ENCODE data around the gene TCF7.

Gene TCF7

GRCh38 chr5:134113902-134114875, at the start of gene TCF7:
Gene TCF7 (plus strand): TSS chr5:134114681. CDS start chr5:134114907, 226 bp downstream.
- Mint-ChIP-seq H3K4me3 (peak within 1 kb of the TSS; percentile 94), H3K9me3 (no peaks in the 10 kb centered on the region), H3K36me3 (peaks cover 7% of the 10 kb centered on the region), H3K27ac (peak within 1 kb of the TSS; percentile 92), H3K27me3 (no peaks in the 10 kb centered on the region), H3K4me1 (peaks cover 69% of the 10 kb centered on the region)

GRCh38 chr5:134069553-134069952, 44.9 kb upstream of the TCF7 start:
- H3K9me3 Mint-ChIP-seq, result no peaks in the 10 kb centered on the region
- H3K4me3 Mint-ChIP-seq, result peak overlapping the region; percentile 63
- H3K27me3 Mint-ChIP-seq, result no peaks in the 10 kb centered on the region
- peak overlapping the region; percentile 99 for H3K27ac Mint-ChIP-seq
- peaks cover 73% of the 10 kb centered on the region for H3K4me1 Mint-ChIP-seq
- H3K36me3 Mint-ChIP-seq, result peaks cover 2% of the 10 kb centered on the region

- H3K4me3 Mint-ChIP-seq, result peak overlapping the region; percentile 88
- peaks cover 84% of the 10 kb centered on the region for H3K4me1 Mint-ChIP-seq
- H3K27me3 Mint-ChIP-seq, result no peaks in the 10 kb centered on the region
- H3K36me3 Mint-ChIP-seq, result peaks cover 2% of the 10 kb centered on the region
- no peaks in the 10 kb centered on the region for H3K9me3 Mint-ChIP-seq
- H3K27ac Mint-ChIP-seq, result peak overlapping the region; percentile 98
These were observed 43.5 kb upstream of the TCF7 start for GRCh38 chr5:134070725-134071613.

GRCh38 chr5:134071614-134072207, 42.8 kb upstream of the TCF7 start:
- Mint-ChIP-seq H3K27me3 (no peaks in the 10 kb centered on the region), H3K4me1 (peaks cover 87% of the 10 kb centered on the region), H3K27ac (peak overlapping the region; percentile 98), H3K9me3 (no peaks in the 10 kb centered on the region), H3K4me3 (peak overlapping the region; percentile 88), H3K36me3 (peaks cover 2% of the 10 kb centered on the region)

GRCh38 chr5:134072471-134073210, 41.8 kb upstream of the TCF7 start:
- no peaks in the 10 kb centered on the region for H3K27me3 Mint-ChIP-seq
- peaks cover 86% of the 10 kb centered on the region for H3K4me1 Mint-ChIP-seq
- H3K27ac Mint-ChIP-seq, result peak overlapping the region; percentile 98
- peak overlapping the region; percentile 88 for H3K4me3 Mint-ChIP-seq
- H3K36me3 Mint-ChIP-seq, result peaks cover 2% of the 10 kb centered on the region
- no peaks in the 10 kb centered on the region for H3K9me3 Mint-ChIP-seq

- no peak overlapping the region for H3K4me3 Mint-ChIP-seq
- no peaks in the 10 kb centered on the region for H3K27me3 Mint-ChIP-seq
- H3K27ac Mint-ChIP-seq, result peak overlapping the region; percentile 85
- peaks cover 86% of the 10 kb centered on the region for H3K4me1 Mint-ChIP-seq
- H3K36me3 Mint-ChIP-seq, result no peaks in the 10 kb centered on the region
- H3K9me3 Mint-ChIP-seq, result no peaks in the 10 kb centered on the region
These were observed 41.1 kb upstream of the TCF7 start for GRCh38 chr5:134073404-134073803.

GRCh38 chr5:134075102-134075501, 39.4 kb upstream of the TCF7 start:
- Mint-ChIP-seq H3K4me1 (peaks cover 83% of the 10 kb centered on the region), H3K27me3 (no peaks in the 10 kb centered on the region), H3K9me3 (no peaks in the 10 kb centered on the region), H3K27ac (no peak overlapping the region), H3K4me3 (no peak overlapping the region), H3K36me3 (no peaks in the 10 kb centered on the region)

- Mint-ChIP-seq H3K36me3 (no peaks in the 10 kb centered on the region), H3K4me1 (peaks cover 80% of the 10 kb centered on the region)
These were observed 36.4 kb upstream of the TCF7 start for GRCh38 chr5:134077926-134078580.

GRCh38 chr5:134079748-134080581, 34.5 kb upstream of the TCF7 start:
- H3K4me3 Mint-ChIP-seq, result peak overlapping the region; percentile 67
- no peaks in the 10 kb centered on the region for H3K36me3 Mint-ChIP-seq
- no peaks in the 10 kb centered on the region for H3K27me3 Mint-ChIP-seq
- H3K4me1 Mint-ChIP-seq, result peaks cover 80% of the 10 kb centered on the region
- H3K9me3 Mint-ChIP-seq, result no peaks in the 10 kb centered on the region
- H3K27ac Mint-ChIP-seq, result peak overlapping the region; percentile 94

More at GRCh38 chr5:134077926-134078580, 36.4 kb upstream of the TCF7 start:
- Mint-ChIP-seq H3K9me3 (no peaks in the 10 kb centered on the region), H3K27me3 (no peaks in the 10 kb centered on the region), H3K27ac (peak overlapping the region; percentile 93), H3K4me3 (no peak overlapping the region)

GRCh38 chr5:134082264-134082992, 32.1 kb upstream of the TCF7 start:
- H3K9me3 Mint-ChIP-seq, result no peaks in the 10 kb centered on the region
- no peak overlapping the region for H3K4me3 Mint-ChIP-seq
- H3K36me3 Mint-ChIP-seq, result no peaks in the 10 kb centered on the region
- H3K27me3 Mint-ChIP-seq, result no peaks in the 10 kb centered on the region
- H3K4me1 Mint-ChIP-seq, result peaks cover 81% of the 10 kb centered on the region
- peak overlapping the region; percentile 46 for H3K27ac Mint-ChIP-seq

GRCh38 chr5:134083517-134083916, 31.0 kb upstream of the TCF7 start:
- Mint-ChIP-seq H3K4me3 (peak overlapping the region; percentile 42), H3K27me3 (no peaks in the 10 kb centered on the region), H3K4me1 (peaks cover 78% of the 10 kb centered on the region), H3K9me3 (no peaks in the 10 kb centered on the region), H3K36me3 (no peaks in the 10 kb centered on the region), H3K27ac (peak overlapping the region; percentile 87)

GRCh38 chr5:134084022-134084565, 30.4 kb upstream of the TCF7 start:
- H3K9me3 Mint-ChIP-seq, result no peaks in the 10 kb centered on the region
- H3K4me3 Mint-ChIP-seq, result no peak overlapping the region
- no peaks in the 10 kb centered on the region for H3K27me3 Mint-ChIP-seq
- no peaks in the 10 kb centered on the region for H3K36me3 Mint-ChIP-seq
- H3K27ac Mint-ChIP-seq, result peak overlapping the region; percentile 87
- peaks cover 81% of the 10 kb centered on the region for H3K4me1 Mint-ChIP-seq

- Mint-ChIP-seq H3K4me1 (peaks cover 79% of the 10 kb centered on the region), H3K27ac (peak overlapping the region; percentile 46), H3K9me3 (no peaks in the 10 kb centered on the region), H3K27me3 (no peaks in the 10 kb centered on the region), H3K4me3 (no peak overlapping the region), H3K36me3 (no peaks in the 10 kb centered on the region)
These were observed 29.9 kb upstream of the TCF7 start for GRCh38 chr5:134084570-134084969.
